SW 1271 (cell line): ENCODE results near the gene CERT1.
A peak's percentile ranks its signal among the peaks of the same experiment; 100 is the strongest.
"Not testable (repeated sequence)": the region's sequence is repeated elsewhere in the genome, so short reads cannot be mapped to it uniquely, and the experiment has no call there.

ENCODE experiments used
- DNase-seq, 2 experiments: peaks; one replicate each; lab custom pipeline; 2025; lab: John Stamatoyannopoulos, UW

CERT1 gene

GRCh38 chr5:75511435-75512382 is at the start of gene CERT1, which contains the start of gene POLK:
Gene CERT1 (minus strand): TSS chr5:75511629. CDS start chr5:75511207, 422 bp downstream.
Gene POLK (plus strand): TSS chr5:75511891.
- DNase-seq, result peak; percentile 99

GRCh38 chr5:75560655-75561054 is 49.2 kb upstream of the CERT1 start:
- not testable (repeated sequence) for DNase-seq

- DNase-seq, result no peak
Observed at GRCh38 chr5:75558981-75559632, 47.7 kb upstream of the CERT1 start.

- no peak for DNase-seq
Observed at GRCh38 chr5:75558221-75558620, 46.8 kb upstream of the CERT1 start.

- no peak for DNase-seq
Observed at GRCh38 chr5:75553358-75553757, 41.9 kb upstream of the CERT1 start.

- no peak for DNase-seq
Observed at GRCh38 chr5:75552764-75553163, 41.3 kb upstream of the CERT1 start.

- DNase-seq, result no peak
Observed at GRCh38 chr5:75551471-75551870, 40.0 kb upstream of the CERT1 start.

- no peak for DNase-seq
Observed at GRCh38 chr5:75550597-75550996, 39.2 kb upstream of the CERT1 start.

GRCh38 chr5:75547812-75548211 is 36.4 kb upstream of the CERT1 start:
- no peak for DNase-seq

GRCh38 chr5:75546830-75547229 is 35.4 kb upstream of the CERT1 start:
- DNase-seq, result no peak

- DNase-seq, result no peak
Observed at GRCh38 chr5:75545131-75545530, 33.7 kb upstream of the CERT1 start.

- DNase-seq, result no peak
Observed at GRCh38 chr5:75538211-75538610, 26.8 kb upstream of the CERT1 start.

- DNase-seq, result no peak
Observed at GRCh38 chr5:75536694-75537360, 25.4 kb upstream of the CERT1 start.

- no peak for DNase-seq
Observed at GRCh38 chr5:75536147-75536546, 24.7 kb upstream of the CERT1 start.

- no peak for DNase-seq
Observed at GRCh38 chr5:75534734-75535133, 23.3 kb upstream of the CERT1 start.

- peak; percentile 49 to 63 for DNase-seq
Observed at GRCh38 chr5:75533716-75534115, 22.3 kb upstream of the CERT1 start.

GRCh38 chr5:75532190-75532589 is 20.8 kb upstream of the CERT1 start:
- DNase-seq, result no peak

- DNase-seq, result no peak
Observed at GRCh38 chr5:75529185-75529584, 17.8 kb upstream of the CERT1 start.

GRCh38 chr5:75526070-75526469 is 14.6 kb upstream of the CERT1 start:
- no peak for DNase-seq

- no peak for DNase-seq
Observed at GRCh38 chr5:75525344-75525743, 13.9 kb upstream of the CERT1 start.

- DNase-seq, result no peak
Observed at GRCh38 chr5:75524591-75524990, 13.2 kb upstream of the CERT1 start.

GRCh38 chr5:75524071-75524470 is 12.6 kb upstream of the CERT1 start:
- no peak for DNase-seq

- no peak for DNase-seq
Observed at GRCh38 chr5:75523275-75523674, 11.8 kb upstream of the CERT1 start.
